Activated CD4-positive, alpha-beta T cell treated with anti-CD3 and anti-CD28 coated beads for 36 hours (primary cell): Measurements from ENCODE around the gene MARCO. TPM values are rescaled to one million over a fixed set of nuclear protein-coding genes. Genes with fewer than 3 reads are reported as not detected.

Source experiments
- ATAC-seq: fragments of 200-7000 bp; cut with Tn5 transposase; one replicate; pipeline ENCODE4 v1.10.0; 2021; ENCODE audit warnings: mild to moderate bottlenecking, moderate library complexity
- CTCF ChIA-PET: fragments of 350-600 bp; sonication (Branson Sonifier 250); formaldehyde crosslinking; loops from one replicate; lab custom pipeline; 2021; ENCODE audit warnings: antibody characterized with exemption; lab: Charles Lee
- POLR2A ChIA-PET: fragments of 350-600 bp; sonication (Branson Sonifier 250); formaldehyde crosslinking; loops from one replicate; lab custom pipeline; 2021; ENCODE audit warnings: antibody characterized with exemption, inconsistent platforms; lab: Charles Lee
- DNase-seq: peaks from one replicate; pipeline ENCODE4 v3.0.0-alpha.2; 2020
- H3K27ac Mint-ChIP-seq: one replicate; pipeline ENCODE4 v1.8.0; 2021; ENCODE audit warnings: mixed read lengths
- H3K27me3 Mint-ChIP-seq: one replicate; pipeline ENCODE4 v1.8.0; 2021; ENCODE audit warnings: mixed read lengths
- H3K36me3 Mint-ChIP-seq: one replicate; pipeline ENCODE4 v1.8.0; 2021; ENCODE audit warnings: low read depth, mixed read lengths
- H3K4me1 Mint-ChIP-seq: one replicate; pipeline ENCODE4 v1.8.0; 2021; ENCODE audit warnings: mixed read lengths
- H3K4me3 Mint-ChIP-seq: one replicate; pipeline ENCODE4 v1.8.0; 2021; ENCODE audit warnings: mild to moderate bottlenecking, moderate library complexity, mixed read lengths
- H3K9me3 Mint-ChIP-seq: one replicate; pipeline ENCODE4 v1.8.0; 2021; ENCODE audit warnings: low read depth, mixed read lengths
- intact Hi-C, 2 experiments: fragments of 100-400 bp; cut with DNase I in 1 of 2; cut with micrococcal nuclease in 1 of 2; formaldehyde crosslinking; loops; one replicate each; pipeline versions ENCODE4 v1.14.2 to v1.15.1; 2022 to 2024; cut with DNase I, micrococcal nuclease
- total RNA-seq, 2 experiments: library from RNA; stranded (reverse); gene quantifications; one replicate each; pipeline ENCODE4 v1.2.3, GENCODE V29; 2021

MARCO gene
- total RNA-seq, 2 experiments from 2014 or later: not detected

GRCh38 chr2:118980022-118980421 is 38.0 kb downstream of the MARCO start:
- CTCF ChIA-PET: no interaction called here
- no peak overlapping the region for H3K4me3 Mint-ChIP-seq

GRCh38 chr2:118980573-118980972 is 38.6 kb downstream of the MARCO start:
- Mint-ChIP-seq H3K27ac (no peak overlapping the region), H3K36me3 (no peaks in the 10 kb centered on the region), H3K4me1 (no peaks in the 10 kb centered on the region), H3K4me3 (no peak overlapping the region), H3K9me3 (peaks cover 4% of the 10 kb centered on the region), H3K27me3 (peaks cover under 1% of the 10 kb centered on the region)
- no peak for ATAC-seq
- POLR2A ChIA-PET: interaction anchor here (0.7 kb wide), 1 partner anchor 652 kb away, joined by 3 read pairs; no protein-coding TSS in a partner anchor
- CTCF ChIA-PET: interaction anchor here (0.5 kb wide), 1 partner anchor 10 kb away, joined by 3 read pairs; no protein-coding TSS in a partner anchor
- intact Hi-C loops: no loop called here
- DNase-seq: no peak

More at GRCh38 chr2:118980022-118980421, 38.0 kb downstream of the MARCO start:
- no peak overlapping the region for H3K27ac Mint-ChIP-seq
- POLR2A ChIA-PET: no interaction called here
- H3K27me3 Mint-ChIP-seq: peaks cover 3% of the 10 kb centered on the region
- no peak for DNase-seq
- H3K36me3 Mint-ChIP-seq: no peaks in the 10 kb centered on the region
- ATAC-seq: no peak
- H3K4me1 Mint-ChIP-seq: no peaks in the 10 kb centered on the region
- peaks cover 4% of the 10 kb centered on the region for H3K9me3 Mint-ChIP-seq
- intact Hi-C loops: no loop called here

GRCh38 chr2:118981632-118982031 is 39.6 kb downstream of the MARCO start:
- ATAC-seq (peak; percentile 19), DNase-seq (no peak)
- Mint-ChIP-seq H3K27ac (no peak overlapping the region), H3K27me3 (peaks cover 2% of the 10 kb centered on the region), H3K9me3 (peaks cover 4% of the 10 kb centered on the region), H3K4me3 (no peak overlapping the region), H3K36me3 (no peaks in the 10 kb centered on the region), H3K4me1 (no peaks in the 10 kb centered on the region)
- POLR2A ChIA-PET: no interaction called here
- intact Hi-C loops: no loop called here
- CTCF ChIA-PET: no interaction called here

DNA sequence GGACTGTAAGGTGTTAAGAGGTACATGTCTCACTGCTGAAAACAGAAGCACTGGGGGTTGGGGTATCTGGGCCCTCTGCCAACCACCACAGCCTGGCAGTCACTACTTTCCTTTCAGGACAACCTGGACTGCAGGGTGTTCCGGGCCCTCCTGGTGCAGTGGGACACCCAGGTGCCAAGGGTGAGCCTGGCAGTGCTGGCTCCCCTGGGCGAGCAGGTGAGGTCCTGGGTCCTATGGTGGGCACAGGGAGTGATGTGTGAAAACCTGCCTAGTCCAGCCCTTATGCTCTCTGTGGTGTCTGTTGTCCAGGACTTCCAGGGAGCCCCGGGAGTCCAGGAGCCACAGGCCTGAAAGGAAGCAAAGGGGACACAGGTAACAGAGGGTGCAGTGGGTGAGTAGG is 40.0 kb downstream of the MARCO start:
- intact Hi-C loops: no loop called here
- Mint-ChIP-seq H3K4me3 (no peak overlapping the region), H3K9me3 (peaks cover under 1% of the 10 kb centered on the region), H3K4me1 (no peaks in the 10 kb centered on the region), H3K27ac (no peak overlapping the region), H3K27me3 (peaks cover 2% of the 10 kb centered on the region), H3K36me3 (no peaks in the 10 kb centered on the region)
- ChIA-PET POLR2A (no interaction called here), CTCF (no interaction called here)
- ATAC-seq (no peak), DNase-seq (no peak)

GRCh38 chr2:118983133-118983532 is 41.1 kb downstream of the MARCO start:
- ChIA-PET CTCF (no interaction called here), POLR2A (no interaction called here)
- Mint-ChIP-seq H3K27ac (no peak overlapping the region), H3K36me3 (no peaks in the 10 kb centered on the region), H3K4me1 (no peaks in the 10 kb centered on the region), H3K9me3 (no peaks in the 10 kb centered on the region), H3K27me3 (peaks cover 2% of the 10 kb centered on the region), H3K4me3 (no peak overlapping the region)
- intact Hi-C loops: no loop called here
- DNase-seq (no peak), ATAC-seq (no peak)

GRCh38 chr2:118983915-118984314 is 41.9 kb downstream of the MARCO start:
- H3K27me3 Mint-ChIP-seq: peaks cover 2% of the 10 kb centered on the region
- ATAC-seq: no peak
- POLR2A ChIA-PET: no interaction called here
- H3K4me3 Mint-ChIP-seq: no peak overlapping the region
- DNase-seq: no peak
- H3K36me3 Mint-ChIP-seq: no peaks in the 10 kb centered on the region
- H3K27ac Mint-ChIP-seq: no peak overlapping the region
- no peaks in the 10 kb centered on the region for H3K9me3 Mint-ChIP-seq
- CTCF ChIA-PET: no interaction called here
- intact Hi-C loops: no loop called here
- no peaks in the 10 kb centered on the region for H3K4me1 Mint-ChIP-seq

DNA sequence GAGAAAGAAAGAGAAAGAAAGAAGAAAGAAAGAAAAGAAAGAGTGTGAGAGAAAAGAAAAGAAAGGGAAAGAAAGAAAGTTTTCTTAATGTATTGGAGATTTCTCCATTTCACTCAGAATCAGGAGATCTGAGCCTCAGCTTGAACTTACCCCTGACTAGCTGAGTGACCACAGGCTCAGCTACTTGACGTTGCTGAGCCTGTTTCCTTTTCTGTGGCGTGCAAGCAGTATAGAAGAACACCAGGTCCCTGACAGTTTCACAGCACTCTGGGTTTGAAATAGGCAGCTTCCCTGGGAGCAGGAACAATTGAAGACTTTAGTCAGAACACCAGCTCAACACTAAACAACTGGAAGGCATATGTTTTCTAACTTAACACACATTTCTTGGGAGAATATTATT is 44.7 kb downstream of the MARCO start:
- H3K36me3 Mint-ChIP-seq: no peaks in the 10 kb centered on the region
- H3K4me3 Mint-ChIP-seq: no peak overlapping the region
- no peaks in the 10 kb centered on the region for H3K9me3 Mint-ChIP-seq
- H3K27ac Mint-ChIP-seq: no peak overlapping the region
- DNase-seq: no peak
- no peaks in the 10 kb centered on the region for H3K4me1 Mint-ChIP-seq
- ChIA-PET CTCF (interaction anchor here (1.5 kb wide), 1 partner anchor 105 kb away, joined by 5 read pairs; no protein-coding TSS in a partner anchor), POLR2A (no interaction called here)
- peaks cover 2% of the 10 kb centered on the region for H3K27me3 Mint-ChIP-seq
- intact Hi-C loops: no loop called here
- ATAC-seq: no peak

GRCh38 chr2:118987886-118988285 is 45.9 kb downstream of the MARCO start:
- Mint-ChIP-seq H3K4me3 (no peak overlapping the region), H3K9me3 (no peaks in the 10 kb centered on the region), H3K36me3 (no peaks in the 10 kb centered on the region), H3K27me3 (peaks cover 2% of the 10 kb centered on the region), H3K4me1 (no peaks in the 10 kb centered on the region), H3K27ac (no peak overlapping the region)
- DNase-seq (no peak), ATAC-seq (no peak)
- intact Hi-C loops: no loop called here
- ChIA-PET CTCF (interaction anchor here (0.6 kb wide), 1 partner anchor 570 kb away, joined by 3 read pairs; no protein-coding TSS in a partner anchor), POLR2A (no interaction called here)

- ATAC-seq (no peak), DNase-seq (no peak)
- no peaks in the 10 kb centered on the region for H3K9me3 Mint-ChIP-seq
- H3K27ac Mint-ChIP-seq: no peak overlapping the region
- ChIA-PET POLR2A (no interaction called here), CTCF (interaction anchor here (1.1 kb wide), 1 partner anchor 108 kb away, joined by 5 read pairs; no protein-coding TSS in a partner anchor)
- H3K27me3 Mint-ChIP-seq: peaks cover 2% of the 10 kb centered on the region
- peaks cover 6% of the 10 kb centered on the region for H3K4me1 Mint-ChIP-seq
- no peaks in the 10 kb centered on the region for H3K36me3 Mint-ChIP-seq
- intact Hi-C loops: no loop called here
- no peak overlapping the region for H3K4me3 Mint-ChIP-seq
Measured at GRCh38 chr2:118988706-118989105, 46.7 kb downstream of the MARCO start.

- Mint-ChIP-seq H3K36me3 (no peaks in the 10 kb centered on the region), H3K27me3 (peaks cover 2% of the 10 kb centered on the region), H3K27ac (no peak overlapping the region), H3K4me1 (peaks cover 6% of the 10 kb centered on the region), H3K9me3 (no peaks in the 10 kb centered on the region), H3K4me3 (no peak overlapping the region)
- CTCF ChIA-PET: interaction anchor here (1.0 to 1.1 kb wide), 2 partner anchors 107 to 108 kb away, joined by 3 to 5 read pairs; no protein-coding TSS in a partner anchor
- POLR2A ChIA-PET: no interaction called here
- DNase-seq: no peak
- ATAC-seq: no peak
- intact Hi-C loops: no loop called here
Measured at GRCh38 chr2:118989481-118989880, 47.5 kb downstream of the MARCO start.

- H3K27ac Mint-ChIP-seq: no peak overlapping the region
- no peaks in the 10 kb centered on the region for H3K9me3 Mint-ChIP-seq
- ATAC-seq (no peak), DNase-seq (no peak)
- CTCF ChIA-PET: interaction anchor here (0.6 kb wide), 1 partner anchor 10 kb away, joined by 3 read pairs; no protein-coding TSS in a partner anchor
- no peaks in the 10 kb centered on the region for H3K36me3 Mint-ChIP-seq
- POLR2A ChIA-PET: no interaction called here
- intact Hi-C loops: no loop called here
- H3K4me3 Mint-ChIP-seq: no peak overlapping the region
- peaks cover 6% of the 10 kb centered on the region for H3K4me1 Mint-ChIP-seq
- peaks cover 2% of the 10 kb centered on the region for H3K27me3 Mint-ChIP-seq
Measured at GRCh38 chr2:118990757-118991545, 49.0 kb downstream of the MARCO start.

- Mint-ChIP-seq H3K9me3 (no peaks in the 10 kb centered on the region), H3K4me1 (peaks cover 6% of the 10 kb centered on the region), H3K27ac (no peak overlapping the region), H3K36me3 (no peaks in the 10 kb centered on the region), H3K27me3 (no peaks in the 10 kb centered on the region), H3K4me3 (no peak overlapping the region)
- intact Hi-C loops: no loop called here
- ATAC-seq: no peak
- DNase-seq: no peak
- POLR2A ChIA-PET: no interaction called here
- CTCF ChIA-PET: no interaction called here
Measured at GRCh38 chr2:118991554-118991953, 49.6 kb downstream of the MARCO start.
